GM19351 (cell line): ENCODE results near the gene CLDN20.

Source experiments
- ATAC-seq: cut with Tn5 transposase; IDR thresholded peaks from one replicate; pipeline ENCODE4 v1.9.1; 2021; ENCODE audit warnings: mild to moderate bottlenecking, moderate library complexity; ENCODE audit not compliant: unreplicated experiment

CLDN20 gene

DNA sequence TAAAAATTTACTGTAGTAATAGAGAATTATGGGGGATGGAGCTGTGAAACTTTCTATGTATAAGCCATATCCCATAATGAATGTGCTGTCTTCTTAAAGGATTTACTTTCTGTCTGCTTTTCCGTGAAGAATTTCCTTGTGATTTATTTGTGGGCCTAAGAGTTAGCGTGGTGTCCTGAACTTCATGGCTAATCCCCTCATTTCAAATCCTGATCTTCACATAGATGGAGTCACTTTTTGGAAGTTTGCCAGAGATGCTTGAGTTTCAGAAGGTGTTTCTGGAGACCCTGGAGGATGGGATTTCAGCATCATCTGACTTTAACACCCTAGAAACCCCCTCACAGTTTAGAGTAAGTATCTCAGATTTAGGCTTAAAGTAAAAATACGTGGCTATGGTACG lies 19.4 kb upstream of the CLDN20 start:
- ATAC-seq = no peak

DNA sequence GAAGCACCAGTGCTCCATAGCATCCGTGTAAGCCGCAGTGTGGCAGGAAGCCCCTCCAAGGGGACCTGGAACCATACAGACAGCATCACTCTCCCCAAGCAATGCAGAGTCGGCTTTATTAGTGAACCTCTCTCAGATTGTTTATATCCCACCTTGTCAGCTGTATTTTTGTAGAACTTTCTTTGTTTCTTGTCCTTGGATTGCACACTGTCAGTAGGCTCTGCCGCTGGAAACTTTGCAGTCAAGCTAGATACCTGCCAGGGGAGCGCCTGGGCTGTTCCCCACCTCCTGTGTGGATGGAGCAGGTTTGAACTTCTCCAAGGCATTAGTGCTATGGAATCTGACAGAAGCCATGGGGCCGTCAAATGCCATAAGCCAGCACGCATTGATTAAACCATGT lies 18.6 kb upstream of the CLDN20 start:
- ATAC-seq = no peak

DNA sequence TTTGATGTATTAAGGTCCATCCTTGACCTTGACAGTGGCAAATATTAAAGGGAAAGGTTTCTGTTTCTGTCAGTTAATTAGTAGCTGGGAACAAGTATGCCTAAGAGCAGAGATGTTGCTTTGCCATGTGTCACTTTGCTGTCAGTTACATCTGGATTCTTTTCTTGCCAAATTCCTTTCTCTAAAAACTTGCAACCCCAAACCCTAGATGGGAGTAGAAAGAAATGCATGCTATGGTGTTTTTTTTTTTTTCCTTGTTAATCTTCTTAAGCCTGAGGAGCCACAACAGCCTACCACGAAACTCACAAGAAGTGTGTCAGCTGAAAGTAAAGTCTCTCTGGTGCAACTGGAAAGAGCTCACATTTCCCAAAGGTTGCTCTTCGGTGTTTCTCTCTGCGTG lies 18.0 kb upstream of the CLDN20 start:
- ATAC-seq = no peak

DNA sequence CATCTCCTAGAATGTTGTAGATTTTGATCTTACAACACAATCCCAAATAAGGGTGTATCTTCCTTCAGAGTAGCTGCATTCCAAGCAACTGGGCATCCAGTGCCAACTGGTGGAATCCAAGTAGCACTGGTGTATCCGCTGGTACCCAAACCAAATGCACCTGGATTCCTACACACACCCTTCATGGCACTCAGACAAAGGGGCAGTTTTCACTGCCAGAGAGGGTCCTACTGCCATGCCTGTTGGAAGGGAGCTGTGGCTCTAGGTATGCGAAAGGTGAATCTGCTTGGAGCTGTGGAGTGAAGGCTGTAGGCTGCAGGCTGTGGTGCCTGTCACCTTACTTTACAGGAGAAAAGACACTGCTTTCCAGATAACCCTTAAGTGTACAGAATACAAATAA lies 17.0 kb upstream of the CLDN20 start:
- ATAC-seq = no peak

DNA sequence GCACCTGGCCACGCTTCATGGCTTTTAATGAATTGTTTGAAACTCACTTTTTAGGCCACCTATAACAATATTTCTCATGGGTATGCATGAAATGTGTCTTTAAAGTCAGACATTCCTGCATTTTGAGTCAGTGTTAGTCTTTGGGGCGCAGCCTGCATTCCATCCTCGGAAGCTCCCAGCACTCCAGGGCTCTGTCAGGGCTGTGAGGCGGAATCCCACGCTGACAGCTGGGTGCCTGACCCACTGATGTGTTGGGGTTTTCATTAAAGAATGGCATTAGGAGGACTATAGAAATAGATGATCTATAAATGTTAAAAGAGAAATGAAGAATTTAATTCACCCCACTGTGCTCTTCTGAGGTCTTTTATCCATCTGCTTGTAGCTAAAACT lies 16.2 kb upstream of the CLDN20 start:
- no peak for ATAC-seq

DNA sequence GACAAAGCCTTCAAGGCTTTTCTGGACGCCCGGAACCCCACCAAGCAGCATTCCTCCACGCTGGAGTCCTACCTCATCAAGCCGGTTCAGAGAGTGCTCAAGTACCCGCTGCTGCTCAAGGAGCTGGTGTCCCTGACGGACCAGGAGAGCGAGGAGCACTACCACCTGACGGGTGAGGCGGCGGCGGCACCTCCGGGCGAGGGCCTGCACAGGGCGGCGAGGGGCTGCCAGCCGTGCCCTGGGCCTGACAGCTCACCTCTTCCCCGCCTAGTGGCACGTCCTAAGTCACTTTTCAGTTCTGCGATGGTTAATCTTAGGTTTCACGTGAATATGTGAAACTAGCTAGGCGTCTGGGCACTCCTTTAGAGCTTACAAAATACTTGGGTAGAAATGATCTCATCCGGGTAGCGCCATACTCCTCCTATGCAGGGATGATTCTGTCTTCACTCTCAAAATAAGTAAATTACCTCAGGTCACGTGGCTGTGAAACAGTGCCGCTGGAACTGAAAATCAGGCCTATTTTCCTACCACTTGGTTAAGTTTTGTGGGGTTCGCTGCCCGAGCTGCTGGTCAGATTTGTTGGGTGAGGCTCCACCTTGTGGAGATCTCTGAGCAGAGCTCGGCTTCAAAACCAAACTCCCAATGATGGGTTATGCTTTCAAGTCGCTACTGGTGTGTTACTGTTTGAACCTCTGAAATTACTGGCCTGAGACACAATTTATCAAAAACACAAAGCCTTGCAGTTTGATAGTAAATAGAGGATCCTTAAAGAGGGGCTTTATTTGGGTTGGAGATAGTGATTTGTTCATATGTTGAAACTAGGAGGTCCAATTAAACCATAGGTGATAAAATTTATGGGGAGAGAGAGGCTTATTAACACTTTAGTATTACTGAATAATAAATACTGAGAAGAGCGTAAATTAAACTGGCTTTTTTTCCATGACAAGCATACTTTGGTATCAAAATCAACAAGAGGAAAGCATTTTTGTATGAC lies 15.5 kb upstream of the CLDN20 start:
- peak; percentile 84 for ATAC-seq

DNA sequence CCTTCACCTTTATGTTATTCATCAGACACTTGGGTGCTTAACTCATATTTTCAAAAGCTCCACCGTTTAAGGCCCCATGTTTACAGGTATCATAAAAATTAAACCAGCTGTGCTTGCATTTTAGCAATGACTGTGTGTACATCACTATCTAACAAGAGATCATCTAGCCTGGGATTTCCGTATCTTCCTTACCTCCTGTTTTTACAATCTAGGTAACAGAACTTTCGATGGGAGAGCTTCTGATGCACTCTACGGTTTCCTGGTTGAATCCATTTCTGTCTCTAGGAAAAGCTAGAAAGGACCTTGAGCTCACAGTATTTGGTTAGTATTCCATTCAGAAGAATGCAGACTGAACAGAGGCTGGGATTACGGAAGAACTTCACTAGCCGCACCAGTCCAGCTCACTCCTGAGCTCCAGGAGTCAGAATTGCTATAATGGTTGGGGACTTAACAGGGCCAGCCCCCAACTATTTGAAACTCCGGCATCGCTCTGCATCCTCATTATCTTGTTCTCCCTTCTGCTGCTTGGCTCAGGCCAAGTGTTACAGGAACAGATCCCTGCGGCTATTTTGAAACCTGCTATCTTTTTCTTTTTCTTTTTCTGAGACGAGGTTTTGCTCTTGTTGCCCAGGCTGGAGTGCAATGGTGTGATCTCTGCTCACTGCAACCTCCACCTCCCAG lies 13.0 kb upstream of the CLDN20 start:
- ATAC-seq = no peak

DNA sequence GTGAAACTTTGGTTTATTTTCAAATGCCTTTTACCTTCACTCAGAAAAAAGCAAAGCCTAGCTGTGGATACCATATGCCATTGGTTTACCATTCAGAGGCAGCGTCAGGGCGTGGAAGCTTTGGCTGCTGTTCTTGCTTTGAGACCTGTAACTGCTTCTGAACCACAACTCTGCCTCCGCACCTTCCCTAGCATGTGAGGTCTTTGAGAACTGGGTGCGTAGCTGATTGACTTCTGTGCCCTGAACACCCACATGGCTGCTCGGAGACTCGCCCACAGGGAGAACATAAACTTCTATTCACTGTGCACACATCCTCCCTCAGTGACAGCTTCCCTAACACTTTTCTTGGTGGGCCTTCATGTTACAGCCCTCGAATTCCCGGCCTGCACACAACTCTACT lies 11.2 kb upstream of the CLDN20 start:
- ATAC-seq = no peak

DNA sequence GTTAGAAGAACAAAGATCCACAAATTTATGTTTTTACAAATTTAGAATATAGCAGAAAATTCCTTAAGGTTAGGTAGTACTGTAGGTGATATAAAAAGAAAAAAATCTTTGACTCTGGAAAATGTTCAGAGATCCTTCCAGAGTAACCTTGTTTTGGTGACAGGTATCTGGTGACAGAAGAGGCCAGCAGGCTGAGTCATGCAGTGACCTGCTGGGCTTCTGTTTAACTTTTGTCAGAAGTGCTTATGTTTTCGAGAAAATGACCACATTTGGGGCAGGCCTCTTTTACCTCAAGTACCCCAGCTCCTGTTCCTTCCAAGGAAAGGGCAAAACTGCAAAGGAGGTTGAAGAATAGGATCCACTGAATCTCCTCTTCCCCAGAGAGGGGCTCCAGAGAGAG lies 10.5 kb upstream of the CLDN20 start:
- ATAC-seq = no peak

DNA sequence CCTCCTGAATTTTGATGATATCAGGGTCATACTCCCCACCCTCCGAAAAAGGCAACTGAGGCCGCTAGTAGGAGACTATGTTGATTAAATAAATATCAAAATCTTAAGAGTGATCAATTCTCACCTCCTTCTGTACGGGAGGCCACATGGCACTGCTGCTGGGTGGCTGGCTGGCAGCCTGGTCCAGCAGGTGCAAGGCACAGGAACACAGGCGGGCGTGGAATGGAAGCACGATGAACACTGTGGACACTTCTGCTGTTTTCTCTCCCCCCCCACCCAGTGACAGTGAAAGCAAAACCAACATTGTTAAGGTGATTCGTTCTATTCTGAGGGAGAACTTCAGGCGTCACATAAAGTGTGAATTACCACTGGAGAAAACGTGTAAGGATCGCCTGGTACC lies 9.7 kb upstream of the CLDN20 start:
- ATAC-seq = no peak

DNA sequence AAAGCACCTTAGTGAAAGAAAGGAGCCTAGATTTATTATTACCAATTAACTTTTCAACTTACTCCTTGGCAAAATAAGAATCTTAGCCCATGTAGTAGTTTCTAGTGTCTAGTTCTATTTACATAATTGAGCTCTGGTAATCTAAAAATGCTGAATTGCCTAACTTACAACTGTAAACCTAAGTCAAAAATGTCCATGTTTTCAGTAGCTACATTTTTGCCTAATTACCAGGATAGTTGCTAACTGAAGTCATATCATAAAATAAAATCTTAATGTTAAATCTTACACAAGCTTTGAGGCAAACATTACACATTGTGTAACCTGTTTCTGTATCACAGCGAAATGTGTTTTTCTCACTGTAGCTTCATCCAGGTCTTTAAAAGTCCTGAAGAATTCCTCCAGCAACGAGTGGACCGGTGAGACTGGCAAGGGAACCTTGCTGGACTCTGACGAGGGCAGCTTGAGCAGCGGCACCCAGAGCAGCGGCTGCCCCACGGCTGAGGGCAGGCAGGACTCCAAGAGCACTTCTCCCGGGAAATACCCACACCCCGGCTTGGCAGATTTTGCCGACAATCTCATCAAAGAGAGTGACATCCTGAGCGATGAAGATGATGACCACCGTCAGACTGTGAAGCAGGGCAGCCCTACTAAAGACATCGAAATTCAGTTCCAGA lies 7.6 kb upstream of the CLDN20 start:
- no peak for ATAC-seq

DNA sequence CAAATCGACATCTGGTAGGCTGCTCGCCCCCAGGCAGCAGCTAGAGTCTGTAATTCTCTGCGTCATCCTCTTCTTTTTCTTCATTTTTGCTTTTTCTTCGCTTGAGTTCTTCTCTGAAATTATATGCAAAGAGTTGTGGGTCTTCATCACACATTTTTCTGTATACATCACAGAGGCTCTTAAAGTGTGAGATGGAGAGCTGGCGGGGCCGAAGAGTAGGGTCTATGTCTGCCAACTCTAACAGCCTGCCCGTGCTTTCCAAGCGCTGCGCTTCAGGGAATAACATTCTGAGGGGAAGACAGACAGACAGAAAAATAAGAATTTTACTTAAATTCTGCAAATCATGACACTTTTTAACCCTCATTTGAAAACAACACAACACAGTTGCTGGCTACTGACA lies 6.0 kb upstream of the CLDN20 start:
- ATAC-seq = no peak

DNA sequence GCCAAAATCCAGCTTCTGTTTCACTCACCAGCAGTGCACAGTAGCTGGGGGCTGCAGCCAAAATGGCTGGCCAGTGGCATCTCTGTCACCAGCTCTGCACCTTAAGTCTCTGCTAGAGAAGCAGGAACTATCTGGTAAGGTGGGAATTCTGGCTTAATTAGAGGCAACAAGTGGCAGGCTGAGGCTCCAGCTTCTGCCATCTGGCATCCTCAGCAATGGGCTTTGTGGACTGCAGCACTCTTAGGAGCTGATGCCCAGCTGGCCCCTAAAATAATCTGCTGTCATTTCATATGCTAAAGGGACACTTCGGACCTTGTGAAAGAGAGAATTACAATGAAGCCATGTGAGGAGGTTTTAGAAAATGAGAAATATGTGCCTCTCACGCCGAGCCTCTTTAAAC lies 4.6 kb upstream of the CLDN20 start:
- ATAC-seq = no peak

DNA sequence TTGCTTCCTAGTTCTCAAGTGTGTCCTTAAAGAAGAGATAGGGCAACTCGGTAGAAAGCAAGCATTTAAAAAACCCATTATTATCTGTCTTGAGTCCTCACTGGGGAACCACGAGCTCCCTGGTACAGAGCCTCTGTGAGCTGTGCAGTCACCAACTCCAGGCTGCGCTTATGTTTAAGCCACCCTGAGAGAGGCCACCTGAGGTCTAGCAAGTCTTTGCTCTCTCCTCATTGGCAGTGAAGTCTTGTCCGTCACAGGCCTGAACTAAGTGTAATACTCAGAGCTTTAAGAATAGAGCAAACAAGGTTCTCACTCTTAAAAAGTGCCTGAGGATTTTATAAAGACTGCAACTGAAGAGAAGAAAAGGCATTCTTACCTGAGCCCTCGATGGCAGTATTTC lies 3.9 kb upstream of the CLDN20 start:
- no peak for ATAC-seq

DNA sequence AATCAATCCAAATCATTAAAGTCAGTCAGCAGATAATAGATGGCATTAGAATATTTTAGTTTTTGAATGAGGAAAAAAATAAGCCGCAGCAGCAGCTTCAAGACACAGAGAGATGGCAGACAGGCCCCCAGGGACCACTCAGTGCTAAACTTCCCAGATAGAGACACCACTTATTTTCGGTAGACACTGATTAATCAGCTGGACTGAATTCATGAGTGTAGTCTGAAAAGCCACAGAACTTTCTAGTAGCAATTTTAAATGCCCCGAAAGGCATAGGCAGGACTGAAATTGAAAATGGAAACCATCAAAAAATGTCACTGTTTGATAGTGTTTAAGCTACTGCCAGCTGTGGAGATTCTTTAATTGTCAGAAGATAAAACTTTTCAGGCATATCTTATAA lies 3.1 kb upstream of the CLDN20 start:
- peak; percentile 54 for ATAC-seq

DNA sequence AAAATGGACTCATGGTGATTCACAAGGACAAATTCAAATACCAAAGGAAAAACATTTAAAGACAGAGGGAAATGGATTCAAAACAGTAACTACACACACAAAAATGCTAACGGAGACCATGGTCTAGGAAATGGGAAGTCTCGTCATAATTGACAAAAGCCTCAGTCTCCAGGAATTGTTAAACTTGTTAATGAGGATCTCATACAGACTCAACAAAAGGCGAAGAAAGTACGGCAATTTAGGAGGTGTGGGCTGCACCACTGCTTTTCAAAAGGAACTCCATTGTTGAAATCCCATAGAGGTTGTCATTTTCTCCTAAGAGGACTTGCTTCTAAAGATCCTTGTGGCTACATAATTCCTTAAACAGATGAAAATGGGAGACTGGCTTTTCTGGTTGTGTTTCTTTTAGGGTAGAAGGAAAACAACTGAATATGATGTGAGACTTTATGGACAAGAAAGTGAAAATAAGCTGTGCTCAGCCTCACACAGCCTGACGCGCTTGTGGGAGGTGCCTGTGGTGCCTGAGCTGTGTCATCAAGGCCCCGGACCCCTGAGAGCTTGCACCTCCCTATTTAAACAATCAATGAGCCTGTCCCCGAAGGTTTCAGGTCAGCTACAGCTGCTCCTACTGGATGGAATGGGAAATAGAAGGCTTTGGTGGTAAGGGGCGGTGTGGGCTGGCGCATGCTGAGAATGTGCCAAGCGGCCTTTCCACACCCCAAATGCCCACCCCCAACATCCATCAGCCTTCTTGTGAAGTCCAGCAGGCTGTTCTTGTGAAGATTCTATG lies 2.5 kb upstream of the CLDN20 start:
- no peak for ATAC-seq

DNA sequence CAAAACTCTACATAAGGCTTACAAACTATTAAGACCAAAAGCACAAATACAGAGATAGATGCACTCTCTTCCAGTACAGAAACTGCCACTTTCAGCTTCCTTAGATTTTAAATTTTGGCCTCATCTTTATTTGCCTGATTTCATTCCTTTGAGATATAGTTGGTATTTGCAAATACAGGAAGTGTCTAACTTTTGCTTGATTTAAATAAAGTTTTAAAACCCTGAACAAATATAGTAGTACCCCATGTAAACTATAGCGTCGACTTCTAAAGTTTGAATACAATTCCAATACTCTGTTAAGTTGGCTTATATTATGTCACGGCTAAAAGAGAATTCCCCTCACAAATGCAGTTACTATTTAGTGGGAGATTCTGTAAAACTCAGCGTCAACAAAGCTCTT lies 1.2 kb upstream of the CLDN20 start:
- ATAC-seq = no peak

DNA sequence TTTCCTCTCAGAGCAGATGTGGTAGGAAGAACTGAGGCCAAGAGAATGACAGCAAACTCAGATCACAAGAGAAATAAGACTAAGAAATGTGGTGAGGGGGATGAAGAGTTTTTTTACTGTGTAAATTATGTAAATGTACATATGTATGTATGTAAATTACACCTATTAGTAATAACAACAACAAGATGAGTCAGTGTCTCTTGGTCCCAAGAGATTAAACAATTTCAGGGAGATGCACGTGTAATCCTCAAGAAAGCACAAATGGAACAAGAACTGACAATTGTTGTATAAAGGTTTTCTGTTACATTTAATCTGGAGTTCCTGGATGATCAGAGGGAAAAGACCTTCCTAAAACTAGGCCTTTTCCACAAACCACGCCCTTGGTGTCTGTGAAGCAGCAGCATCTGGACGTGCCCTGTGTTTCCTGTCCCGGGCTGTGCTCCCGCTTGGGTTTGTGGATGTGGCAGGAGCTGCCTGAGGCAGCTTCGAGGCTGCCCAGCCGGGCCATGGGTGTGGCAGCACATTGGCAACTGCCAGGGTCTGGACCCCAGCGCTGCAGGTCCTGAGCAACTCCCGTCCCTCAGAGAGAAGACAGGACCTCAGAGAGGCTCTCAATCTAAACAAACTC lies 994 bp downstream of the CLDN20 start:
- no peak for ATAC-seq

DNA sequence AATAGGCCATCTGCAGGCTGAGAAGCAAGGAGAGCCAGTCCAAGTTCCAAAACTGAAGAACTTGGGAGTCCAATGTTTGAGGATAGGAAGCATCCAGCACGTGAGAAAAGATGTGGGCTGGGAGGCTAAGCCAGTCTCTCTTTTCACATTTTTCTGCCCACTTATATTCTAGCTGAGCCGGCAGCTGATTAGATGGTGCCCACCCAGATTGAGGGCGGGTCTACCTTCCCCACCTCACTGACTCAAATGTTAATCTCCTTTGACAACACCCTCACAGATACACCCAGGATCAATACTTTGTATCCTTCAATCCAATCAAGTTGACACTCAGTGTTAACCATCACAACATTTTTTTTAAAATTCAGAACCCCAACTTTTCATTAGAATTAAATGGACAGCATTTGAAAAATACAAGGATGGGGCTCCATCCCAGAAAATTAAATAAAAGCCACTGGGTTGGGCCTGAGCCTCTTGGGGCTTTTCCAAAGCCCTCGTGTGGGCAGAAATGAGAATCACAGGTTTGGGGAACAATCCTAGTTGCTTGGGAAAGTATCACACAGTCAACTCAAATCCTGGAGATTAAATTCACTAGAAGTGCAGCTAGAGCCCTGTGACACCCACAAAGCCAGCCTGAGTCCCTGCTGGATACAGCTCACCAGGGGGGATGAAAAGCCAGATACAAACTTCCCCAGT lies 2.2 kb downstream of the CLDN20 start:
- no peak for ATAC-seq

DNA sequence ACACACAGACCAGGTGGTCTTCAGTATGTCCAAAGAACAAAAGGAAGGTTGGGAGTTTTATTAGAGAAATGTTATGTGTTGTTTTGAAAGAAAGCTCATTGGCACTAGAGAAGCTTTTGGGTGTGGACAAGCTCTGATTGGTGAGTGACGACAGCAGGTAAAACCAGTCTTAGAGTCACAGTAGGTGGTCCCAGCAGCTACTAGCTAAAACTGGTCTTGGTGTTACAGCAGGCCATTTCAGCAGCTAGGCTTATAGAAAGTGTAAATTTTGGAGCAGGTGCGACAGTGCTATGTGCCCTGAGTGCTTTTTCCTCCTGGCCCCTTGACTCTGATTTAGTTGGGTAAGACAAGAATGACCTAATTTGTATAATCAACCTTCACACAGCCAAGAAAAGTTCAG lies 3.6 kb downstream of the CLDN20 start:
- ATAC-seq = no peak
